Stomach (tissue), 9 donors: ENCODE measurements around the gene CACNA2D4. TPM values are rescaled to one million over a fixed set of nuclear protein-coding genes. Genes with fewer than 3 reads are reported as not detected.

Experiments
- DNase-seq, 2 donors: peaks; one replicate each; pipeline versions ENCODE4 v3.0.0 to v3.0.0-alpha.2; 2013 to 2019
- H3K27ac ChIP-seq, 5 donors: fragments of 200-600 bp in 4 of 5; sonication (generic) in 4 of 5; one replicate each; pipeline ENCODE4 v1.5.1; 2013 to 2019; ENCODE audit warnings: mild to moderate bottlenecking in 1 of 5, moderate library complexity in 1 of 5
- H3K27me3 ChIP-seq, 3 donors: fragments of 200-600 bp; sonication (generic); one replicate each; pipeline ENCODE4 v1.5.1; 2017 to 2019; ENCODE audit warnings: mixed run types in 1 of 3
- H3K36me3 ChIP-seq, 4 donors: fragments of 200-600 bp; sonication (generic); 1 replicate in 3 of 4; 2 replicates in 1 of 4; pipeline ENCODE4 v1.5.1; 2016 to 2019
- H3K4me1 ChIP-seq, 4 donors: fragments of 200-600 bp; sonication (generic); one replicate each; pipeline ENCODE4 v1.5.1; 2016 to 2019
- H3K4me3 ChIP-seq, 4 donors: fragments of 200-600 bp; sonication (generic) in 3 of 4; one replicate each; pipeline ENCODE4 v1.5.1; 2016 to 2019; ENCODE audit warnings: mild to moderate bottlenecking in 1 of 4
- H3K9me3 ChIP-seq, 4 donors: fragments of 200-600 bp; sonication (generic); one replicate each; pipeline ENCODE4 v1.5.1; 2016 to 2019
- EP300 ChIP-seq: sonication (generic); formaldehyde crosslinking; IDR thresholded peaks from one replicate; pipeline ENCODE4 v1.6.1; 2017; ENCODE audit warnings: antibody characterized with exemption
- POLR2A ChIP-seq, 4 donors: fragments of 450-650 bp; IDR thresholded peaks; one replicate each; pipeline ENCODE4 v1.6.1; 2016; ENCODE audit warnings: antibody characterized with exemption in 4 of 4, control low read depth in 2 of 4, mild to moderate bottlenecking in 1 of 4, moderate library complexity in 1 of 4
- POLR2AphosphoS5 ChIP-seq, 3 donors: sonication (generic); formaldehyde crosslinking; IDR thresholded peaks; one replicate each; pipeline ENCODE4 v1.6.1; 2016; ENCODE audit warnings: antibody characterized with exemption in 3 of 3
- WGBS, 5 donors: extraction: QIAGEN DNeasy Blood & Tissue Kit in 3 of 5; methylation state at CpG; one replicate each; pipeline versions ENCODE4 v1.1.5 to v1.1.7; 2013 to 2018; 5-methylcytosine and 5-hydroxymethylcytosine counted together
- intact Hi-C: fragments of 100-400 bp; cut with DNase I; formaldehyde crosslinking; loops from one replicate; pipeline ENCODE4 v1.15.1; 2023; ENCODE audit warnings: low total_unique reads
- polyA plus RNA-seq, 3 donors: library from polyadenylated mRNA; stranded (reverse); fragments of 200-250 nt; gene quantifications; one replicate each; pipeline ENCODE4 v1.2.3, GENCODE V29; 2013
- total RNA-seq, 5 donors: library from RNA; depleted of rRNA; stranded (reverse); fragments of >200 nt; gene quantifications; one replicate each; pipeline versions ENCODE4 v1.1.0 to v1.2.3, GENCODE V29; 2014 to 2016
- TF ChIP-seq, protein P1 (sequence below), 7 experiments: fragments of 450-650 bp in 4 of 7; fragments of 200-600 bp in 3 of 7; sonication (generic) in 3 of 7; IDR thresholded peaks; one replicate each; pipeline ENCODE4 v1.5.1; 2016 to 2019; ENCODE audit warnings: antibody characterized with exemption in 7 of 7, control low read depth in 2 of 7, mild to moderate bottlenecking in 1 of 7
- donor health status: healthy with polysubstance abuse.
- donor health status: Bipolar disorder and iron deficiency.
- donor health status: healthy.

Gene CACNA2D4
- total and polyA plus RNA-seq, 8 donors = 0.58 to 3.5 (median 1.8) TPM; not detected in 1

GRCh38 chr12:1839956-1840951 is 78.2 kb downstream of the CACNA2D4 start:
- Histone ChIP-seq H3K27me3 (peaks cover 0 to 44% (median 21%) of the 10 kb centered on the region in 3 donors), H3K4me1 (no peaks in the 10 kb centered on the region), H3K36me3 (no peaks in the 10 kb centered on the region), H3K9me3 (no peaks in the 10 kb centered on the region), H3K27ac (no peak overlapping the region), H3K4me3 (no peak overlapping the region)
- intact Hi-C loops = no loop called here
- 48 to 65% (median 52%) methylated on average over 24 of the region's 24 CpGs for WGBS, 5 donors
- DNase-seq = no peak
- TF ChIP-seq, protein P1, sequence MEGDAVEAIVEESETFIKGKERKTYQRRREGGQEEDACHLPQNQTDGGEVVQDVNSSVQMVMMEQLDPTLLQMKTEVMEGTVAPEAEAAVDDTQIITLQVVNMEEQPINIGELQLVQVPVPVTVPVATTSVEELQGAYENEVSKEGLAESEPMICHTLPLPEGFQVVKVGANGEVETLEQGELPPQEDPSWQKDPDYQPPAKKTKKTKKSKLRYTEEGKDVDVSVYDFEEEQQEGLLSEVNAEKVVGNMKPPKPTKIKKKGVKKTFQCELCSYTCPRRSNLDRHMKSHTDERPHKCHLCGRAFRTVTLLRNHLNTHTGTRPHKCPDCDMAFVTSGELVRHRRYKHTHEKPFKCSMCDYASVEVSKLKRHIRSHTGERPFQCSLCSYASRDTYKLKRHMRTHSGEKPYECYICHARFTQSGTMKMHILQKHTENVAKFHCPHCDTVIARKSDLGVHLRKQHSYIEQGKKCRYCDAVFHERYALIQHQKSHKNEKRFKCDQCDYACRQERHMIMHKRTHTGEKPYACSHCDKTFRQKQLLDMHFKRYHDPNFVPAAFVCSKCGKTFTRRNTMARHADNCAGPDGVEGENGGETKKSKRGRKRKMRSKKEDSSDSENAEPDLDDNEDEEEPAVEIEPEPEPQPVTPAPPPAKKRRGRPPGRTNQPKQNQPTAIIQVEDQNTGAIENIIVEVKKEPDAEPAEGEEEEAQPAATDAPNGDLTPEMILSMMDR (IDR thresholded peaks at IDR 0.05) = no peak
- TF ChIP-seq POLR2AphosphoS5 (IDR thresholded peaks at IDR 0.05) (no peak), EP300 (no peak), POLR2A (IDR thresholded peaks at IDR 0.05) (no peak)

DNA sequence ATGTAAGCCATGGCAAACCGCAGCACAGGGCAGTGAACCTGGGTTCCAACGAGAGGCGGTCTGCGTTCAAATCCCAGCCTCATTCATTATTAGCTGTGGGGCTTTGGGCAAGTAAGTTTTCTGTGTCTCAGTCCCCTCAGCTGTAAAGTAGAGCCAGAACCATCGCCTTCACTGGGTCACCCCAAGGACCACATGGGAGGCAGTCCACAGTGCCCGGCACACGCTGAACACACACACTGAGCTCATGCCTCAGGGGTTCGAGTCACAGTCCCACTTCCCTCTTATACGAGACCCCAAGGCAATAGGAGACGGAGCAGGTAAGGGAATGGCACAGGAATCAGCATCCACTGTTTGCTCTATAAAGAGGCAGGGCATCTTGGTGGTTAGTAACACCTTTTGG is 79.0 kb downstream of the CACNA2D4 start:
- no peak for DNase-seq
- TF ChIP-seq, protein P1 (IDR thresholded peaks at IDR 0.05) = no peak
- no peak for TF ChIP-seq EP300
- no peak for TF ChIP-seq POLR2AphosphoS5 (IDR thresholded peaks at IDR 0.05)
- TF ChIP-seq POLR2A (IDR thresholded peaks at IDR 0.05) = no peak
- Histone ChIP-seq H3K27ac (no peak overlapping the region), H3K27me3 (peaks cover 0 to 43% (median 23%) of the 10 kb centered on the region in 3 donors), H3K4me1 (no peaks in the 10 kb centered on the region), H3K4me3 (no peak overlapping the region), H3K9me3 (no peaks in the 10 kb centered on the region), H3K36me3 (no peaks in the 10 kb centered on the region)
- intact Hi-C loops = no loop called here
- WGBS, 5 donors = 86 to 92% (median 88%) methylated on average over 7 to 10 of the region's 10 CpGs

DNA sequence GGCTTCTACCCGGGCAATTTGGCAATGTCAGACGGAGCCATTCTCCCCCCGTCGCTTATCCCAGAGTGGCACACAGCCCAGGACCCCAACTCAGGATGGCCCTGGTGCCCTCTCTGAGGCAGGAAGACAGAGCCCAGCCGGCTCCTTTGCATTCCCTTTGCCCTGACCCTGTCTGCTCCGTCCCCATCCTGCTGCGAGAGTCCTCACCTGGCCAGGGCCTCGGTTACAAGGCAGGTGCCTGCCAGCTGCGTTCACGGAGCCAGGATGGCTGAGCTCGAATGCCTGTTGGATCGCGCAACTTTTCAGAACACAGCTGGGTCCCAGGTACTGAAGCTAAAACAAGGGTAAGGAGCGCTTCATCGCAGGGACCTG is 79.5 kb downstream of the CACNA2D4 start:
- intact Hi-C loops = no loop called here
- Histone ChIP-seq H3K27me3 (peaks cover 0 to 43% (median 23%) of the 10 kb centered on the region in 3 donors), H3K4me3 (no peak overlapping the region), H3K27ac (no peak overlapping the region), H3K36me3 (no peaks in the 10 kb centered on the region), H3K4me1 (no peaks in the 10 kb centered on the region), H3K9me3 (no peaks in the 10 kb centered on the region)
- WGBS, 5 donors = 83 to 95% (median 89%) methylated on average over 10 to 15 of the region's 15 CpGs
- TF ChIP-seq, protein P1 (IDR thresholded peaks at IDR 0.05) = no peak
- TF ChIP-seq EP300 = no peak
- TF ChIP-seq POLR2A (IDR thresholded peaks at IDR 0.05) = no peak
- TF ChIP-seq POLR2AphosphoS5 (IDR thresholded peaks at IDR 0.05) = no peak
- DNase-seq = no peak

DNA sequence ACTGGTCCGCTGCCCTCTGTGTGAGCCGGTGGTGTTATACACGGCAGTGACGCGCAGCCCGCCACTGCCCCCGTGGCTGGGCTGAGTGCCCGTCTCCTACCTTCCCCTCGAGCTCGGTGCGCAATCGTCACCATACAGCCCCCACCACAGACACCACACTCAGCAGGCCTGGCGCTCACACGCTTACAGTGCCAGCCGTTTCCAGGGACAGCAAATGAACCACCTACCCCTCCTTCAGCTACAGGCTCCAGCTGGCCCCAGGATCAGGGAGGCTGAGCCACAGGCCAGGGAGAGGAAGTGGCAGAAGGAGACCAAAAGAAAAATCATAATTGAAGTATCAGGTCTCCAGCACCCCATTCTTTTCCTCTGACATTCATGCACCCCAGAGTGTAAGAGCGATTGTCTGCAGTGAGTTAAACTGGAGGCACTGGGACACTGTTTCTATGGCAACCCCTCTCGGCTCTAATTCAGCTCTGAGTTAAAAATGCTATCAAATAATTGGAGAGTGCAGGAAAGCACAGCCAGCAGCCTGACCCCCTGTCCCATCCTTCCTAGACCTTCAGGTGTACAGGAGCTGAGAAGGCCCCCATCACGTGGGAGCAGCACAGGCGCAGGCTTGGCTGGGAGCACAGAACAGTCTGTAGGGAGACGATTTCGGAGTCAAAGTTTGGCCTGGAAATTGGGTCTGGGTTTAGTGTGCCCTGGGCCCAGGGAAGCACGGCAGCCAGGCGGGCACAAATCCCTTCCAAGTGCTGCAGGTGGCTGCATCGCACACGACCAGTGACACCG is 80.1 kb downstream of the CACNA2D4 start:
- H3K4me1 ChIP-seq = no peaks in the 10 kb centered on the region
- H3K36me3 ChIP-seq = no peaks in the 10 kb centered on the region
- no peak overlapping the region for H3K4me3 ChIP-seq
- H3K27ac ChIP-seq = no peak overlapping the region
- H3K27me3 ChIP-seq = peaks cover 0 to 49% (median 19%) of the 10 kb centered on the region in 3 donors
- TF ChIP-seq, protein P1 (IDR thresholded peaks at IDR 0.05) = no peak
- no peak for TF ChIP-seq POLR2AphosphoS5 (IDR thresholded peaks at IDR 0.05)
- no peak for TF ChIP-seq EP300
- no peak for TF ChIP-seq POLR2A (IDR thresholded peaks at IDR 0.05)
- DNase-seq = no peak
- intact Hi-C loops = no loop called here
- WGBS, 5 donors = 81 to 86% (median 84%) methylated on average over 23 to 26 of the region's 26 CpGs
- no peaks in the 10 kb centered on the region for H3K9me3 ChIP-seq
